B cell (primary cell): Measurements from ENCODE around the gene RCOR3.
A peak's percentile ranks its signal among the peaks of the same experiment; 100 is the strongest.

Source experiments
- EZH2 ChIP-seq: IDR thresholded peaks from 2 replicates; pipeline ENCODE4 v1.6.1; 2012; ENCODE audit warnings: borderline replicate concordance, low read depth, mild to moderate bottlenecking, moderate library complexity, low read length; ENCODE audit not compliant: insufficient read depth, poor library complexity, severe bottlenecking
- TF ChIP-seq, protein P1 (sequence below): fragments of 200-600 bp; IDR thresholded peaks from one replicate; pipeline ENCODE4 v1.8.0; 2022; ENCODE audit warnings: antibody characterized with exemption, mild to moderate bottlenecking

DNA sequence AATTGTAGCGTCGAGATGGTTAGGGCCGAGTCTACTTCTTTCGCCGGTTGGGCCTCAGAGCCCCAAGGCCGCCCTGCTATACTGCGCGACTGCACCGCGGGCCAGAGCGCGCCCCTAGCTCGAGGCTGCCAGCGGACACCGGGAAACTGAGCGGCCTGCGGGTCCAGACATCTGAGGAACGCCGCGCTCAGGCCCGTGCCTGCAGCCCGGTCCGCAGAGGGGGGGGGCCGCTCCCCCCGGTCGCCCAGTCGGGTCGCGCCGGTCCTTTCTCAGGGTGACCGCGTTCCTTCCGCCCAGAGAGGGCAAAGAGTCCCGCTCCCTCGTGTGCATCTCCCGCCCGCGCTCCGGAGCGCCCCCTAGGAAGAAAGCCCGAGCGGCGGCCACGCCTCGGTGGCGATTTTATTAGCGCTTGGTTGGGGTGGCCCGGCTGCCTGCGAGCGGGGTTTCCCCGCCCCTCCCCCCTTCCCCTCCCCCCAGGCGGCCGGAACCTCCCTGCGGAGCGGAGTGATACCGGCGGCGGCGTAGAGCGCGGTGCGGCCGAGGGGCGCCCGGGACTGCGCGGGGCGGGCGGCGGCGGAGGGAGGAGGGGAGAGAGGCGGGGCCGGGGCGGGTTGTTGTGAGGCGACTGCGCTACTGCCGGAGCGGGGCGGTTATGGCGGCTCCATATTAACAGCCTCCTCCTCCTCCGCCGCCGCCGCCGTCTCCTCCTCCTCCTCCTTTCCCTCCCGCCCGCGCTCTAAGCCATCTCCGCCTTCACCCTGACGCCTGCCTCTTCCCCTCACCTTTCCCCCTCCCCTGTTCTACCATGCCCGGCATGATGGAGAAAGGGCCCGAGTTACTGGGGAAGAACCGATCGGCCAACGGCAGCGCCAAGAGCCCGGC, at the start of gene RCOR3:
- no peak for TF ChIP-seq EZH2
- TF ChIP-seq, protein P1, sequence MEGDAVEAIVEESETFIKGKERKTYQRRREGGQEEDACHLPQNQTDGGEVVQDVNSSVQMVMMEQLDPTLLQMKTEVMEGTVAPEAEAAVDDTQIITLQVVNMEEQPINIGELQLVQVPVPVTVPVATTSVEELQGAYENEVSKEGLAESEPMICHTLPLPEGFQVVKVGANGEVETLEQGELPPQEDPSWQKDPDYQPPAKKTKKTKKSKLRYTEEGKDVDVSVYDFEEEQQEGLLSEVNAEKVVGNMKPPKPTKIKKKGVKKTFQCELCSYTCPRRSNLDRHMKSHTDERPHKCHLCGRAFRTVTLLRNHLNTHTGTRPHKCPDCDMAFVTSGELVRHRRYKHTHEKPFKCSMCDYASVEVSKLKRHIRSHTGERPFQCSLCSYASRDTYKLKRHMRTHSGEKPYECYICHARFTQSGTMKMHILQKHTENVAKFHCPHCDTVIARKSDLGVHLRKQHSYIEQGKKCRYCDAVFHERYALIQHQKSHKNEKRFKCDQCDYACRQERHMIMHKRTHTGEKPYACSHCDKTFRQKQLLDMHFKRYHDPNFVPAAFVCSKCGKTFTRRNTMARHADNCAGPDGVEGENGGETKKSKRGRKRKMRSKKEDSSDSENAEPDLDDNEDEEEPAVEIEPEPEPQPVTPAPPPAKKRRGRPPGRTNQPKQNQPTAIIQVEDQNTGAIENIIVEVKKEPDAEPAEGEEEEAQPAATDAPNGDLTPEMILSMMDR: peak; percentile 84
